Nephron progenitor cell (in vitro differentiated cells): ENCODE data around the gene APOB.

ENCODE experiments used
- DNase-seq: peaks from one replicate; pipeline ENCODE4 v3.0.0; 2021
- H3K27ac Mint-ChIP-seq: 2 replicates; pipeline ENCODE4 v1.8.0; 2021; ENCODE audit warnings: mild to moderate bottlenecking, moderate library complexity, mixed read lengths
- H3K27me3 Mint-ChIP-seq: 2 replicates; pipeline ENCODE4 v1.8.0; 2021; ENCODE audit warnings: mild to moderate bottlenecking, low read depth, mixed read lengths; ENCODE audit not compliant: poor library complexity
- H3K36me3 Mint-ChIP-seq: 2 replicates; pipeline ENCODE4 v1.8.0; 2021; ENCODE audit warnings: low read depth, mixed read lengths
- H3K4me1 Mint-ChIP-seq: 2 replicates; pipeline ENCODE4 v1.8.0; 2021; ENCODE audit warnings: mixed read lengths
- H3K4me3 Mint-ChIP-seq: 2 replicates; pipeline ENCODE4 v1.8.0; 2021; ENCODE audit warnings: mild to moderate bottlenecking, moderate library complexity, mixed read lengths
- H3K9me3 Mint-ChIP-seq: 2 replicates; pipeline ENCODE4 v1.8.0; 2021; ENCODE audit warnings: mild to moderate bottlenecking, moderate library complexity, mixed read lengths
- CTCF ChIP-seq: fragments of 200-600 bp; sonication (generic); IDR thresholded peaks from 2 replicates; pipeline ENCODE4 v1.5.0; 2021; ENCODE audit warnings: antibody characterized with exemption

APOB gene

GRCh38 chr2:21035974-21036707, 7.7 kb downstream of the APOB start:
- Mint-ChIP-seq H3K27me3 (peaks cover 58% of the 10 kb centered on the region), H3K9me3 (no peaks in the 10 kb centered on the region), H3K36me3 (no peaks in the 10 kb centered on the region), H3K4me3 (no peak overlapping the region), H3K4me1 (no peaks in the 10 kb centered on the region), H3K27ac (no peak overlapping the region)
- no peak for DNase-seq
- no peak for TF ChIP-seq CTCF

GRCh38 chr2:21035282-21035973, 8.4 kb downstream of the APOB start:
- no peak overlapping the region for H3K4me3 Mint-ChIP-seq
- no peak for TF ChIP-seq CTCF
- H3K9me3 Mint-ChIP-seq, result no peaks in the 10 kb centered on the region
- peaks cover 51% of the 10 kb centered on the region for H3K27me3 Mint-ChIP-seq
- H3K4me1 Mint-ChIP-seq, result no peaks in the 10 kb centered on the region
- H3K27ac Mint-ChIP-seq, result no peak overlapping the region
- DNase-seq, result no peak
- H3K36me3 Mint-ChIP-seq, result no peaks in the 10 kb centered on the region

GRCh38 chr2:21034972-21035279, 8.9 kb downstream of the APOB start:
- Mint-ChIP-seq H3K9me3 (no peaks in the 10 kb centered on the region), H3K27ac (no peak overlapping the region), H3K36me3 (no peaks in the 10 kb centered on the region)

GRCh38 chr2:21034156-21034971, 9.5 kb downstream of the APOB start:
- Mint-ChIP-seq H3K36me3 (no peaks in the 10 kb centered on the region), H3K4me1 (no peaks in the 10 kb centered on the region), H3K4me3 (no peak overlapping the region), H3K9me3 (no peaks in the 10 kb centered on the region), H3K27ac (no peak overlapping the region), H3K27me3 (peaks cover 51% of the 10 kb centered on the region)
- DNase-seq, result no peak
- no peak for TF ChIP-seq CTCF

More at GRCh38 chr2:21034972-21035279, 8.9 kb downstream of the APOB start:
- Mint-ChIP-seq H3K4me3 (no peak overlapping the region), H3K27me3 (peaks cover 51% of the 10 kb centered on the region), H3K4me1 (no peaks in the 10 kb centered on the region)
- no peak for TF ChIP-seq CTCF
- no peak for DNase-seq

GRCh38 chr2:21033237-21034155, 10.4 kb downstream of the APOB start:
- Mint-ChIP-seq H3K4me1 (no peaks in the 10 kb centered on the region), H3K4me3 (no peak overlapping the region), H3K9me3 (no peaks in the 10 kb centered on the region), H3K27ac (no peak overlapping the region), H3K27me3 (peaks cover 51% of the 10 kb centered on the region), H3K36me3 (no peaks in the 10 kb centered on the region)
- no peak for DNase-seq
- TF ChIP-seq CTCF, result no peak
